ENCODE measurements around the gene BTBD16.

Gene BTBD16

GRCh38 chr10:122331100-122331499 lies 60.0 kb downstream of the BTBD16 start:
- POLR2A ChIA-PET = no interaction called here

GRCh38 chr10:122331615-122332446 lies 60.7 kb downstream of the BTBD16 start:
- CTCF ChIA-PET = no interaction called here
- POLR2A ChIA-PET = no interaction called here
- no peak for DNase-seq (ENCODE audit: extremely low spot score)
- TF ChIP-seq SP1 (IDR thresholded peaks at IDR 0.05) (no peak), HDGF (IDR thresholded peaks at IDR 0.05; ENCODE audit: borderline replicate concordance) (no peak), CTBP1 (IDR thresholded peaks at IDR 0.05; ENCODE audit: borderline replicate concordance) (no peak)
- TF ChIP-seq, protein P1, sequence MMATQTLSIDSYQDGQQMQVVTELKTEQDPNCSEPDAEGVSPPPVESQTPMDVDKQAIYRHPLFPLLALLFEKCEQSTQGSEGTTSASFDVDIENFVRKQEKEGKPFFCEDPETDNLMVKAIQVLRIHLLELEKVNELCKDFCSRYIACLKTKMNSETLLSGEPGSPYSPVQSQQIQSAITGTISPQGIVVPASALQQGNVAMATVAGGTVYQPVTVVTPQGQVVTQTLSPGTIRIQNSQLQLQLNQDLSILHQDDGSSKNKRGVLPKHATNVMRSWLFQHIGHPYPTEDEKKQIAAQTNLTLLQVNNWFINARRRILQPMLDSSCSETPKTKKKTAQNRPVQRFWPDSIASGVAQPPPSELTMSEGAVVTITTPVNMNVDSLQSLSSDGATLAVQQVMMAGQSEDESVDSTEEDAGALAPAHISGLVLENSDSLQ (IDR thresholded peaks at IDR 0.05) = no peak

More at GRCh38 chr10:122331100-122331499, 60.0 kb downstream of the BTBD16 start:
- CTCF ChIA-PET = interaction anchor here (0.7 kb wide), 1 partner anchor 28 kb away, joined by 4 read pairs; no protein-coding TSS in a partner anchor
- TF ChIP-seq BHLHE40 (IDR thresholded peaks at IDR 0.05; ENCODE audit: borderline replicate concordance) (no peak), SP1 (IDR thresholded peaks at IDR 0.05) (no peak), ARNT (IDR thresholded peaks at IDR 0.05) (no peak), CTBP1 (IDR thresholded peaks at IDR 0.05; ENCODE audit: borderline replicate concordance) (no peak), FOXA1 (IDR thresholded peaks at IDR 0.05) (no peak), LEF1 (IDR thresholded peaks at IDR 0.05; ENCODE audit: borderline replicate concordance) (no peak), NFRKB (IDR thresholded peaks at IDR 0.05) (no peak), ELF4 (IDR thresholded peaks at IDR 0.05) (no peak), SUZ12 (IDR thresholded peaks at IDR 0.05) (no peak), TARDBP (IDR thresholded peaks at IDR 0.05) (no peak), HDGF (IDR thresholded peaks at IDR 0.05; ENCODE audit: borderline replicate concordance) (no peak), FOXK2 (IDR thresholded peaks at IDR 0.05) (no peak), FOXM1 (IDR thresholded peaks at IDR 0.05; ENCODE audit: borderline replicate concordance) (no peak), ZNF384 (IDR thresholded peaks at IDR 0.05) (no peak), L3MBTL2 (conservative IDR thresholded peaks at IDR 0.05) (no peak)
- TF ChIP-seq, protein P1 (IDR thresholded peaks at IDR 0.05) = no peak
- DNase-seq (ENCODE audit: extremely low spot score) = no peak

DNA sequence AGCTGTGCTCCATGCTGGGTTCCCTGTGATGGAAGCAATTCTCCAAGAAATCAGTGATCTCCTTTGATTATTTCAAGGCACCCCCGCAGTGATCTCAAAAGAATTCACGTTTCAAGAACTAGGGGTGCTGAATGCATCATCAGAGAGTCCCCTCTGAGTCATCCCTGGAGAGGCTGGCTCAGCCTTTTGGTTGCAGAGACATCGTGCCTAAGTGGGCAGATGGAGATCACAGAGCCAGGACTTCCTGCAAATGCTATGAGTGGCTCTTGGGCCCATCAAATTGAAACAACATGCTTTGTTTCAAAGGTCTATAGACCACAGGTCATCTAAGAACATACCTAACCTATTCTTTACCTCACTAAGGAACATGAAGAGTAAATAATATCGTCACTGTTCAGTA lies 61.9 kb downstream of the BTBD16 start:
- ChIA-PET POLR2A (no interaction called here), CTCF (interaction anchor here (0.6 kb wide), 1 partner anchor 142 kb away, joined by 3 read pairs; no protein-coding TSS in a partner anchor)
- TF ChIP-seq CTBP1 (IDR thresholded peaks at IDR 0.05; ENCODE audit: borderline replicate concordance) = no peak
- TF ChIP-seq ELF4 (IDR thresholded peaks at IDR 0.05) = no peak
- no peak for TF ChIP-seq ZNF384 (IDR thresholded peaks at IDR 0.05)
- no peak for TF ChIP-seq SUZ12 (IDR thresholded peaks at IDR 0.05)
- no peak for TF ChIP-seq LEF1 (IDR thresholded peaks at IDR 0.05; ENCODE audit: borderline replicate concordance)
- no peak for TF ChIP-seq FOXM1 (IDR thresholded peaks at IDR 0.05; ENCODE audit: borderline replicate concordance)
- no peak for TF ChIP-seq BHLHE40 (IDR thresholded peaks at IDR 0.05; ENCODE audit: borderline replicate concordance)
- no peak for TF ChIP-seq SP1 (IDR thresholded peaks at IDR 0.05)
- no peak for TF ChIP-seq L3MBTL2 (conservative IDR thresholded peaks at IDR 0.05)
- TF ChIP-seq HDGF (IDR thresholded peaks at IDR 0.05; ENCODE audit: borderline replicate concordance) = no peak
- no peak for DNase-seq (ENCODE audit: extremely low spot score)

- CTCF ChIA-PET = no interaction called here
- TF ChIP-seq TARDBP (IDR thresholded peaks at IDR 0.05) = no peak
- no peak for TF ChIP-seq ZNF384 (IDR thresholded peaks at IDR 0.05)
- no peak for TF ChIP-seq L3MBTL2 (conservative IDR thresholded peaks at IDR 0.05)
- no peak for TF ChIP-seq NFRKB (IDR thresholded peaks at IDR 0.05)
- no peak for TF ChIP-seq SUZ12 (IDR thresholded peaks at IDR 0.05)
- TF ChIP-seq HDGF (IDR thresholded peaks at IDR 0.05; ENCODE audit: borderline replicate concordance) = no peak
- TF ChIP-seq ARNT (IDR thresholded peaks at IDR 0.05) = no peak
- TF ChIP-seq BHLHE40 (IDR thresholded peaks at IDR 0.05; ENCODE audit: borderline replicate concordance) = no peak
- no peak for TF ChIP-seq SP1 (IDR thresholded peaks at IDR 0.05)
- POLR2A ChIA-PET = no interaction called here
- no peak for DNase-seq (ENCODE audit: extremely low spot score)
Measured at GRCh38 chr10:122336332-122336731, 65.2 kb downstream of the BTBD16 start.

GRCh38 chr10:122336961-122337360 lies 65.9 kb downstream of the BTBD16 start:
- ChIA-PET CTCF (no interaction called here), POLR2A (no interaction called here)
- no peak for TF ChIP-seq CTBP1 (IDR thresholded peaks at IDR 0.05; ENCODE audit: borderline replicate concordance)
- no peak for TF ChIP-seq NFRKB (IDR thresholded peaks at IDR 0.05)
- TF ChIP-seq TARDBP (IDR thresholded peaks at IDR 0.05) = no peak
- no peak for TF ChIP-seq ZNF384 (IDR thresholded peaks at IDR 0.05)
- TF ChIP-seq FOXM1 (IDR thresholded peaks at IDR 0.05; ENCODE audit: borderline replicate concordance) = no peak
- no peak for TF ChIP-seq FOXK2 (IDR thresholded peaks at IDR 0.05)
- no peak for TF ChIP-seq ARNT (IDR thresholded peaks at IDR 0.05)
- no peak for TF ChIP-seq FOXA1 (IDR thresholded peaks at IDR 0.05)
- TF ChIP-seq, protein P1 (IDR thresholded peaks at IDR 0.05) = no peak
- no peak for TF ChIP-seq SP1 (IDR thresholded peaks at IDR 0.05)
- no peak for TF ChIP-seq HDGF (IDR thresholded peaks at IDR 0.05; ENCODE audit: borderline replicate concordance)
- no peak for TF ChIP-seq ELF4 (IDR thresholded peaks at IDR 0.05)
- no peak for TF ChIP-seq BHLHE40 (IDR thresholded peaks at IDR 0.05; ENCODE audit: borderline replicate concordance)
- no peak for TF ChIP-seq LEF1 (IDR thresholded peaks at IDR 0.05; ENCODE audit: borderline replicate concordance)
- no peak for TF ChIP-seq L3MBTL2 (conservative IDR thresholded peaks at IDR 0.05)
- TF ChIP-seq SUZ12 (IDR thresholded peaks at IDR 0.05) = no peak
- DNase-seq (ENCODE audit: extremely low spot score) = no peak

Data from HEK293T (cell line).